Mucosa of descending colon (tissue), 3 donors: ENCODE results near the gene SYNJ2. TPM values are rescaled to one million over a fixed set of nuclear protein-coding genes. Genes with fewer than 3 reads are reported as not detected.

Source experiments
- ATAC-seq: fragments of 200-7000 bp; cut with Tn5 transposase; one replicate; pipeline ENCODE4 v1.9.1; 2020; ENCODE audit warnings: mild to moderate bottlenecking, moderate library complexity
- DNase-seq, 3 donors: peaks; one replicate each; pipeline ENCODE4 v3.0.0-alpha.2; 2020
- H3K36me3 ChIP-seq: fragments of 200-600 bp; one replicate; pipeline ENCODE4 v1.8.0; 2021; ENCODE audit warnings: low read depth, mild to moderate bottlenecking
- H3K4me1 ChIP-seq: fragments of 200-600 bp; one replicate; pipeline ENCODE4 v1.8.0; 2021; ENCODE audit warnings: low read depth, mild to moderate bottlenecking
- H3K4me3 ChIP-seq: fragments of 200-600 bp; one replicate; pipeline ENCODE4 v1.8.0; 2021; ENCODE audit warnings: mild to moderate bottlenecking
- H3K9me3 ChIP-seq: fragments of 200-600 bp; one replicate; pipeline ENCODE4 v1.8.0; 2021; ENCODE audit warnings: mild to moderate bottlenecking
- intact Hi-C, 2 donors: fragments of 100-400 bp; cut with DNase I in 1 of 2; cut with micrococcal nuclease in 1 of 2; formaldehyde crosslinking; loops; one replicate each; pipeline versions ENCODE4 v1.11.0 to v1.11.1; 2022; cut with DNase I, micrococcal nuclease
- total RNA-seq, 3 donors: library from RNA; stranded (reverse); fragmentation: NEBNext Ultra II Directional in 2 of 3; extraction: Animal tissue kit (Norgen Biotek cat#: 25700) in 2 of 3; gene quantifications; one replicate each; pipeline versions ENCODE4 v1.2.1 to v1.2.4, GENCODE V29; 2021 to 2023
- TF ChIP-seq, protein P1 (sequence below): fragments of 200-600 bp; IDR thresholded peaks from one replicate; pipeline ENCODE4 v1.8.0; 2022; ENCODE audit warnings: antibody characterized with exemption, mild to moderate bottlenecking
- donor health status: DM: no; HTN: no; CAD: no; lungs with moderate emphysema.
- donor health status: DM: no; HTN: no; CAD: no.
- donor health status: DM: no; HTN: yes; CAD: no.

The SYNJ2 gene
- total RNA-seq, 3 donors from 2014 or later = 28.3 to 45.9 (median 39.6) TPM

- no peaks in the 10 kb centered on the region for H3K36me3 ChIP-seq
- intact Hi-C loops = no loop called here
- H3K4me1 ChIP-seq = peaks cover 17% of the 10 kb centered on the region
- DNase-seq = no peak
- H3K4me3 ChIP-seq = no peak overlapping the region
- H3K9me3 ChIP-seq = no peaks in the 10 kb centered on the region
- TF ChIP-seq, protein P1, sequence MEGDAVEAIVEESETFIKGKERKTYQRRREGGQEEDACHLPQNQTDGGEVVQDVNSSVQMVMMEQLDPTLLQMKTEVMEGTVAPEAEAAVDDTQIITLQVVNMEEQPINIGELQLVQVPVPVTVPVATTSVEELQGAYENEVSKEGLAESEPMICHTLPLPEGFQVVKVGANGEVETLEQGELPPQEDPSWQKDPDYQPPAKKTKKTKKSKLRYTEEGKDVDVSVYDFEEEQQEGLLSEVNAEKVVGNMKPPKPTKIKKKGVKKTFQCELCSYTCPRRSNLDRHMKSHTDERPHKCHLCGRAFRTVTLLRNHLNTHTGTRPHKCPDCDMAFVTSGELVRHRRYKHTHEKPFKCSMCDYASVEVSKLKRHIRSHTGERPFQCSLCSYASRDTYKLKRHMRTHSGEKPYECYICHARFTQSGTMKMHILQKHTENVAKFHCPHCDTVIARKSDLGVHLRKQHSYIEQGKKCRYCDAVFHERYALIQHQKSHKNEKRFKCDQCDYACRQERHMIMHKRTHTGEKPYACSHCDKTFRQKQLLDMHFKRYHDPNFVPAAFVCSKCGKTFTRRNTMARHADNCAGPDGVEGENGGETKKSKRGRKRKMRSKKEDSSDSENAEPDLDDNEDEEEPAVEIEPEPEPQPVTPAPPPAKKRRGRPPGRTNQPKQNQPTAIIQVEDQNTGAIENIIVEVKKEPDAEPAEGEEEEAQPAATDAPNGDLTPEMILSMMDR = no peak
- peak; percentile 39 for ATAC-seq
These were observed 62.8 kb downstream of the SYNJ2 start for GRCh38 chr6:158044525-158044888.

GRCh38 chr6:158046201-158047126 lies 64.8 kb downstream of the SYNJ2 start:
- Histone ChIP-seq H3K4me3 (no peak overlapping the region), H3K36me3 (no peaks in the 10 kb centered on the region), H3K4me1 (peaks cover 8% of the 10 kb centered on the region), H3K9me3 (no peaks in the 10 kb centered on the region)
- intact Hi-C loops = no loop called here
- DNase-seq (peak in 1 of 3 donors; percentile 17), ATAC-seq (no peak)
- TF ChIP-seq, protein P1 = no peak

DNA sequence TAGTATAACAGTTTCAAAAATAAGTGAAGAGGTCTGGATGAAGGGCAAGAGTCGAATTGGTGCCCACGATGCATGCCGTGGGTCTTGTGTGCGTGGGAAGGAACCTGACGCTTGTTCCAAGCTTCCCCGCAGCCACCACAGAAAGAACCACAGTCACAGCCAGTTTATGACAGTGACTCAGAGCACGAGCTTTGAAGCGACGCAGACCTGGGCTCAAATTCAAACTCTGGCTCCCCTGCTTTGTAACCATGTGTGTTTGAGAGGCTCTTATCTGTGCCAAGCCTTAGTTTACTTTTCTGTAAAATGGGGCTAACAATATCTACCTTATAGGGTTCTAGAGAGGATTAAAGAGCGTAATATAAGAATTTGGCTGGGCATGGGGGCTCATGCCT lies 65.5 kb downstream of the SYNJ2 start:
- DNase-seq (peak in 2 of 3 donors; percentile 42 to 44), ATAC-seq (peak; percentile 77)
- Histone ChIP-seq H3K9me3 (no peaks in the 10 kb centered on the region), H3K4me1 (peaks cover 8% of the 10 kb centered on the region), H3K36me3 (no peaks in the 10 kb centered on the region), H3K4me3 (no peak overlapping the region)
- TF ChIP-seq, protein P1 = no peak
- intact Hi-C loops = no loop called here

GRCh38 chr6:158047563-158048323 lies 66.1 kb downstream of the SYNJ2 start:
- Histone ChIP-seq H3K36me3 (no peaks in the 10 kb centered on the region), H3K9me3 (no peaks in the 10 kb centered on the region), H3K4me1 (peaks cover 8% of the 10 kb centered on the region), H3K4me3 (no peak overlapping the region)
- intact Hi-C loops = no loop called here
- ATAC-seq (no peak), DNase-seq (peak in 2 of 3 donors; percentile 20 to 25)
- TF ChIP-seq, protein P1 = no peak

- Histone ChIP-seq H3K4me1 (peaks cover 8% of the 10 kb centered on the region), H3K9me3 (no peaks in the 10 kb centered on the region), H3K4me3 (no peak overlapping the region), H3K36me3 (no peaks in the 10 kb centered on the region)
- ATAC-seq = no peak
- no peak for DNase-seq
- TF ChIP-seq, protein P1 = no peak
- intact Hi-C loops = no loop called here
These were observed 66.9 kb downstream of the SYNJ2 start for GRCh38 chr6:158048589-158048988.
